Measurements from ENCODE around the gene INVS. TPM values are rescaled to one million over a fixed set of nuclear protein-coding genes. Genes with fewer than 3 reads are reported as not detected.

INVS gene
- total and polyA plus RNA-seq, 2 donors (not counting 1 experiment from before 2014, with no cell fraction given) = 13.9 to 37.0 TPM

GRCh38 chr9:100087218-100087617, 11.8 kb upstream of the INVS start:
- no peaks in the 10 kb centered on the region for H4K20me1 ChIP-seq (ENCODE audit: control insufficient read depth, insufficient read depth, low read length, poor library complexity, severe bottlenecking)
- ATAC-seq (ENCODE audit: low read depth) (no peak), DNase-seq (no peak)
- ChIA-PET CTCF (interaction anchor here (1.6 kb wide), 1 partner anchor 60 kb away, joined by 4 read pairs; no protein-coding TSS in a partner anchor), POLR2A (no interaction called here)
- WGBS (ENCODE audit: insufficient coverage) = no CpG with 5 or more reads among the region's 1 CpG
- no peaks in the 10 kb centered on the region for H3K27me3 ChIP-seq (replicated peaks in 1 of 4; ENCODE audit: control extremely low read depth in 1 of 4, control insufficient read depth in 3 of 4, insufficient read depth in 4 of 4, low read length in 3 of 4)
- H3K4me3 ChIP-seq (ENCODE audit: control extremely low read depth in 1 of 5, extremely low read depth in 1 of 5, insufficient read depth in 1 of 5, low read depth in 2 of 5, low read length in 4 of 5) = no peak overlapping the region
- H3K4me1 Mint-ChIP-seq = peaks cover 77% of the 10 kb centered on the region
- TF ChIP-seq EZH2 (IDR thresholded peaks at IDR 0.05; ENCODE audit: borderline replicate concordance, insufficient read depth, low read depth, low read length, poor library complexity, severe bottlenecking) = no peak
- no peak for TF ChIP-seq CTCF (IDR thresholded peaks at IDR 0.05)
- H3K79me2 ChIP-seq (ENCODE audit: control insufficient read depth, insufficient read depth, low read length) = peaks cover 98% of the 10 kb centered on the region
- no peak overlapping the region for H3K27ac ChIP-seq (ENCODE audit: low read length in 2 of 2)
- H3K9ac ChIP-seq (ENCODE audit: low read length) = no peak overlapping the region
- H3K27ac Mint-ChIP-seq = no peak overlapping the region
- intact Hi-C loops (cut with micrococcal nuclease) = loop anchor here (10.0 kb wide), 1 partner anchor 902 kb away; no protein-coding TSS in a partner anchor
- H3K4me2 ChIP-seq (replicated peaks; ENCODE audit: low read depth, low read length, poor library complexity, severe bottlenecking) = peak overlapping the region; percentile 36
- H2AFZ ChIP-seq (ENCODE audit: insufficient read depth, low read depth, low read length, poor library complexity, severe bottlenecking) = no peak overlapping the region
- peaks cover 32 to 53% of the 10 kb centered on the region in 2 donors for H3K4me1 ChIP-seq (ENCODE audit: control insufficient read depth in 2 of 2, insufficient read depth in 2 of 2, low read length in 2 of 2)
- no peak overlapping the region for H3K4me3 Mint-ChIP-seq
- no peaks in the 10 kb centered on the region for H3K9me3 ChIP-seq (ENCODE audit: control extremely low read depth in 1 of 3, control insufficient read depth in 2 of 3, insufficient read depth in 1 of 3, low read length in 2 of 3)
- no peaks in the 10 kb centered on the region for H3K9me3 Mint-ChIP-seq (ENCODE audit: insufficient read depth)
- no peaks in the 10 kb centered on the region for H3K27me3 Mint-ChIP-seq
- H3K36me3 ChIP-seq (replicated peaks in 1 of 2; ENCODE audit: control extremely low read depth in 1 of 2, control insufficient read depth in 1 of 2, extremely low read depth in 1 of 2, insufficient read depth in 2 of 2, low read length in 1 of 2) = no peaks in the 10 kb centered on the region

GRCh38 chr9:100088202-100088601, 10.8 kb upstream of the INVS start:
- no peak overlapping the region for H3K27ac Mint-ChIP-seq
- intact Hi-C loops (cut with micrococcal nuclease) = loop anchor here (10.0 kb wide), 1 partner anchor 903 kb away; no protein-coding TSS in a partner anchor
- peaks cover 2% of the 10 kb centered on the region for H4K20me1 ChIP-seq (ENCODE audit: control insufficient read depth, insufficient read depth, low read length, poor library complexity, severe bottlenecking)
- no peak for ATAC-seq (ENCODE audit: low read depth)
- H3K4me1 Mint-ChIP-seq = peaks cover 78% of the 10 kb centered on the region
- H3K27ac ChIP-seq (ENCODE audit: low read length in 2 of 2) = no peak overlapping the region
- H3K4me1 ChIP-seq (ENCODE audit: control insufficient read depth in 2 of 2, insufficient read depth in 2 of 2, low read length in 2 of 2) = peaks cover 27 to 52% of the 10 kb centered on the region in 2 donors
- peak overlapping the region; percentile 27 for H3K4me3 Mint-ChIP-seq
- WGBS (ENCODE audit: insufficient coverage) = 85% methylated on average over 2 of the region's 4 CpGs
- H2AFZ ChIP-seq (ENCODE audit: insufficient read depth, low read depth, low read length, poor library complexity, severe bottlenecking) = no peak overlapping the region
- ChIA-PET CTCF (no interaction called here), POLR2A (no interaction called here)
- peaks cover 97% of the 10 kb centered on the region for H3K79me2 ChIP-seq (ENCODE audit: control insufficient read depth, insufficient read depth, low read length)
- no peak for TF ChIP-seq CTCF (IDR thresholded peaks at IDR 0.05)
- no peak for TF ChIP-seq EZH2 (IDR thresholded peaks at IDR 0.05; ENCODE audit: borderline replicate concordance, insufficient read depth, low read depth, low read length, poor library complexity, severe bottlenecking)
- no peaks in the 10 kb centered on the region for H3K27me3 ChIP-seq (replicated peaks in 1 of 4; ENCODE audit: control extremely low read depth in 1 of 4, control insufficient read depth in 3 of 4, insufficient read depth in 4 of 4, low read length in 3 of 4)
- DNase-seq = no peak
- no peaks in the 10 kb centered on the region for H3K9me3 Mint-ChIP-seq (ENCODE audit: insufficient read depth)
- H3K36me3 ChIP-seq (replicated peaks in 1 of 2; ENCODE audit: control extremely low read depth in 1 of 2, control insufficient read depth in 1 of 2, extremely low read depth in 1 of 2, insufficient read depth in 2 of 2, low read length in 1 of 2) = no peaks in the 10 kb centered on the region
- H3K9ac ChIP-seq (ENCODE audit: low read length) = no peak overlapping the region
- H3K4me3 ChIP-seq (ENCODE audit: control extremely low read depth in 1 of 5, extremely low read depth in 1 of 5, insufficient read depth in 1 of 5, low read depth in 2 of 5, low read length in 4 of 5) = no peak overlapping the region
- H3K9me3 ChIP-seq (ENCODE audit: control extremely low read depth in 1 of 3, control insufficient read depth in 2 of 3, insufficient read depth in 1 of 3, low read length in 2 of 3) = no peaks in the 10 kb centered on the region
- no peaks in the 10 kb centered on the region for H3K27me3 Mint-ChIP-seq
- no peak overlapping the region for H3K4me2 ChIP-seq (replicated peaks; ENCODE audit: low read depth, low read length, poor library complexity, severe bottlenecking)
